Fibroblast of skin of right quadriceps (primary cell): ENCODE data around the gene ABLIM1.

Source experiments
- DNase-seq: peaks from one replicate; pipeline ENCODE4 v3.0.0-alpha.2; 2013

ABLIM1 gene

DNA sequence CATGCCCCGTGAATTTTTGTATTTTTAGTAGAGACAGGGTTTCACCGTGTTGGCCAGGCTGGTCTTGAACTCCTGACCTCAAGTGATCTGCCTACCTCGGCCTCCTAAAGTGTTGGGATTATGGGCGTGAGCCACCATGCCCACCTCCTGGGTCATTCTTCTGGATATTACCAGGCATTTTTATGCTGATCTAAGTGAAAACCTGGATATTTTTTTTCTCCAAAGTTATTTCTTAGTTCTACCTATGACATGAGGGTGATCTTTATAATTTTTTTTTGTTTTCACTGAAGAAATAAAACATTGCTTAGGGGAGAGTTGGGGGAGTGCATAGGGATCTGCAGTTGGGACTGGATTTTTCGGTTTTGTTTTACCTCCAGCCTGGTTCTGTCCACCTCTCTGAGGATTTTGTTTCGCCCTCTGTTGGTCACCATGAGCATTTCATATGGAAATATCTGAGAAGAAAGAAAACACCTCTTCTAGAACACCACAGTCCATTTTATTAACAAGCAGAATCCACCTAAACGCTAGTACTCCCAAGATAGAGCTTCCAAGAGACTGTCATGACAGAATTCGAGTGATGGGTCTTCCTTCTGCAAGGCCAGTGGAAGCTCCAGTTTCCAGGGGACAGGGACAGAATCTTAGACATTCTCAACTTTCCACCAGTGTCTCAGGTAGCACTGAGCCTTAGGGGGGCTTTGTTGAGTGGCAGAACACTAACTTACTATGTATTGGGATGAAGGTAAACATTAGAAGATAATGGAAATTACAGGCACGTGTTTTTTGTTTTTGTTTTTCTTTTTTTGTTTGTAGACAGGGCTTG, 220.4 kb downstream of the ABLIM1 start:
- DNase-seq, result peak; percentile 2

DNA sequence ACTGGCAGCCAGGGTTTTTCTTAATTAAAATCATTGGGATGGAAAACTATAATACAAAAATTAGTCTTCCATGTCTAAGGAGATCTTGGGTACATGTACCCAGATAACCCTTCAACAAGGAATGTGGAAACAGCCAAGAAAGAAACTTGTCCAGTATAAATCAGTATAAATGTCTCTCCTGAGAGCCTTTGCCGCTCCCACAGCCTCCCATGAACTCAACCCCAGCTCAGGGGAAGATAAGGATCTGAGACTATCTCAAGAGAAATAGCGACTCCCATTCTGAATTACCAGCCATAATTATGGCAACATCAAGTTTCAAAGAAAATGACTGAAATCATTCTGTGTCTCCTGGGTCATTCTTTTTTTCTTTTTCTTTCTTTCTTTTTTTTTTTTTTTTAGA, 221.1 kb downstream of the ABLIM1 start:
- DNase-seq, result no peak

DNA sequence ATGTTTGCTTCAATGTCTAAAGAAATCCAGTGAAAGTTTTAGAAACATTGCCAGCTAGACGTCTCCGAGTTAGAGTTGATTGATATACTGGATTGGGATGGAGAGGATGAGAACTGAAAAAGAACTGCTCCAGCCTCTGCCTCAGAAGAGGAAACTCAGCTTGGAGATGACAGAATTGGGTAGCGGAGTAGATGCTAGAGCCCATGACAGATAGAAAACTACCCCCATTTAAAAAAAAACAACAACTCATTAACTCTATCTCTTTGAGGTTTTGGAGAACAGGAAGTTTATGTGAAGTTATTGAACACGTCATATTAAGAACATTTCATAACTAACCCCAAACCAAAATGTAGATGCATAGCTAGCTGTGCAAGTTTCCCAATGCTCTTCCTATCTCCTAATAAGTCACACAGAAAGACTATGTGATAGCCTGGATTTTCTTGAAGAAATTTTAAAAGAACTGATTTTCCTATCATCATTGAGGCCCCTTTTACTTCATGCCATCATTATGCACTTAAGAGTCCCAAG, 225.4 kb downstream of the ABLIM1 start:
- DNase-seq, result no peak

DNA sequence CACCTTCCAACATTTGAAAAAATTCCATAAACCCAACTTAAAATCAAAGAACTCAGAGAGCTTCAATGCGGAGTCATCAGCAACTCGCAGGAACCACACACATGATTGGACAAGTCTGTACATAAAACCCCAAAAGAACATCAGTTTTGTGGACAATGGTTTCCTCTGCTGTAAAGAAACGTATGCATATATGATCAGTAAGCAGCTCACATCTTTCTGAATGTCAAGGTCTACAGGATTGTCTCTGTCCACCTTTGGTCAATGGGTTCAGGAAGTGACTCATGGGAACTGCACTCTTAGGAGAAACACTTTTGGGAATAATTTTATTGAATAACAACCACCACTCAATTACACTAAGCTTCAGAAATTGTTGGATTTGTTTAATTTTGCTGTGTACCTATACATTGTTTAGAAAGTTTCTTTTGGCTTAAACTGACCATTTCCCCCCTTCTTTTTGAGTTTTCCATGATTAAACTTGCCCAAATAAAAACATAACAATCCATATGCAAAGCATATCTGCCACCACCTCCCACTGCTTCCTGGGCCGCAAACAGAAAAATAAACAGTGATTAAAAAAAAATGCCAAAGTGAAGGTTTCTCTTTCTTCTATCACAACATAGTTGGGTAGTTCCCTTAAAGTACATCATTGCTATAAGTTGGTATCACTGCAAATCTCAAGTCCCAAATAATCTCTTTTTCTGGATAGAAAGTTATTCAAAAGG, 226.5 kb downstream of the ABLIM1 start:
- DNase-seq, result no peak

DNA sequence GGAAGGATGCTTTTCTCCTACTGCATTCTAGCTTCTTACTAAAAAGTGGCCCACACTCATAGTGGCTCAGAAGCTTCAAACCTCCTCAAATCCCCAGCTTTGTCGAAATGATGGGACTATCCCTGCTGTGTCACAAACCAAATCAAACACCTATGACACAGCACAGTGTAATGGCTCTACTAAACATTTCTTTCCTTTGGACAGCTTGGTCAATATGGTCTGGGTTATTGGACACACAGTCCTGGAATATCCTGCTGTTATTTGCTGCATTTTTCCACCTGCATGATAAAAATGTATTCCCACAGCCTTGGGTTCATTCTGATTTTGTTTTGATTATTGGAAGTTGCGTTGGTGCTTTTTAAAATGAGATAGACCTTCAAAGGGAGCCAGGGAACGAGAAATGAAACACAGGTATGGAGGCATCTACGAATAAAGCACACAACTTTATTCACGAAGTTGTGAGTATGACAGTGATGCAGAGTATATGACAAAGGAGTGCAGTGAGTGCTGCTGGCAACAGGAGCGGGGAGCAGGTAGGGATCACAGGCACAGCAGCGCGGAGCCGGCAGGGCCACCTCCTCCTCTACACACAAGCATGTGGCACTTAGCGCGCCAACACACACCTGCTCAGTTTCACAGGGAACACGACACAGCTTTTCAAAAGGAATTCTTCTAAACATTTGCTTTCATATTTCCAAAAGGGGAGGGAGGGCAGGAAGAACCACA, 227.2 kb downstream of the ABLIM1 start:
- DNase-seq, result no peak

DNA sequence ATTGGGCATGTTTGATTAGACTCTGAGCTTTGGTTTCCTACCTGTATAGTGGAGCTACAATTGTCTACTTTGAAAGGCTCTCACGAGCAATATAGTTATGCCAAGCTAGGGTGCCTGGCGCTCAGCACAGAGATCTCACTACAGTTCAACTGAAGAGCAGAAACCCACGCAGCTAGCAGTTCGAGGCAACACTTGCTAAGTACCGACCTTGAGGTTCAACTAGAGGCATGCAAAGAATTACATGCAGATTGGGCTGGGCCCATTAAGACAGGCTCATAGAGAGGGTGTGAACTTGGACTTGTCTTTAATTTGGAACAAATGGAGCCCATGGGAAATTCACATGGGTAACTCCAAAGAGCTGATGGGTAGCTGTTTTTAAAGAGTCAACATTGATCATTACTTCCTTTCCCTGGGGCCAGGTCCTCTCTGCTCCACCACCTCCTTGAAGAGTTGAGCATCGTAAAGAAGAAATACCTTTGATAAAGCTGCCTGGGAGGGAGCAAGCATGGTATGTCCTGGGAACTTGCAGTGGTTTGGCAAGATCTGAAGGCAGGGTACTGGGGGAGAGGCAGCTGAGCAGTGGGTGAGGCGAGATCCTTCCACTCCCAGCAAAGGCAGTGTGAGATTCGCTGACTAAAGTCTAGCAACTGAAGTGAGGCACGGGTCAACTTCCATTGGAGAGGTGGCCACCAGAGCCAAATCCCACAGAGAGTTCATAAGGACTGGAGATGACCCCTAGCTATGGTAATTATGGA, 228.3 kb downstream of the ABLIM1 start:
- no peak for DNase-seq

DNA sequence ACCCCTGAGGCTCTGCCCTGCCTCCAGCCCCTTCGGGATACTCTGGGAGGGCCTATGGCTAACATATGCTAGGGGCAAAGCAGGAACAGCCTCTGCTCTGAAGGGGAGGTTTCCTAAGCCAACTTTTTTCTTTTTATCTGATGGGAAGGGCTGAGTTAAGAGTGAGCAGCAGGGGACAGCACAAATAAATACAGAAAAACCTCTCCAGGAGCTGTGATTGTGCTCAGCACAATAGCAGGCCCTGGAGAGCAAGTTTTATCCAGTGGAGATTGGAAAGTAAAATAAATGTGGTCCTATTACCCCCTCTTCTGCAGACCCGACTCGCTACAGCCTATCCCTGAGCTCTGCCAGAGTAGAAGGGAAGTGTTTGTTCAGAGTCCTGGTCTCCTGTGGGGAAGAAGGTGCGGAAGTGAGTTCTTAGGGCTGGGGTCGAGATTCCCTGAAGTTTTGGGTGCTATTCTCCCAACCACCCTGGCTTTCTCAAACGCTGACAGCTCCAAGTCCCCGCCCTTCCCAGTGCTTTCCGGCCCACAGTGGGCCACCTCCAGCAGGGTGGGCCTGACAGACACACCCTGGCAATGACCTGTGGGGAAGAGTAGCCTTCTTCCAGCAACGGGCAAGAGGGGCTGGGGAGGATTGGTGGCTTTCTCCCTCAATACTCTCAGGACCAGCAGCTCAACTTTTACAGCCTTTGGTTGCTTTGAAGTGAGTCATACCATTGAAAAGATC, 230.8 kb downstream of the ABLIM1 start:
- DNase-seq, result no peak

DNA sequence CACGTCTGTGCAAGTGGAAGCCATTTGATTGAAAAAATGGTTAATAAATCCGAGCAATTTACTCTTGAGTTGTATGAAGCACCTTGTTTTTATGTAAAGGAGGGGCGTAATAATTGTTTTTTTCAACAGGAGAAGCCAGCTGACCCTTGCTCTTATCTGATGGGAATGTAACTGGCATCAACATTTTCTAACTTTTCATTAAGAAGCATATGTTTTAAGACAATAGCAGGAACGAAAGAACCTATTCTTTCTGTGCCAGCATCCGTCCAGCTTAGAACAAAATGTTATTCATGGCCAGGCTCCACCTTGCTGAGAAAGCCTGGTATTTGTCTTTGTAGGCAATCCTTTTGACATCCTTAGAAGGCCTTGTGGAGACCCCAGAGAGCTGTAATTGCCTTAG, 231.6 kb downstream of the ABLIM1 start:
- no peak for DNase-seq

DNA sequence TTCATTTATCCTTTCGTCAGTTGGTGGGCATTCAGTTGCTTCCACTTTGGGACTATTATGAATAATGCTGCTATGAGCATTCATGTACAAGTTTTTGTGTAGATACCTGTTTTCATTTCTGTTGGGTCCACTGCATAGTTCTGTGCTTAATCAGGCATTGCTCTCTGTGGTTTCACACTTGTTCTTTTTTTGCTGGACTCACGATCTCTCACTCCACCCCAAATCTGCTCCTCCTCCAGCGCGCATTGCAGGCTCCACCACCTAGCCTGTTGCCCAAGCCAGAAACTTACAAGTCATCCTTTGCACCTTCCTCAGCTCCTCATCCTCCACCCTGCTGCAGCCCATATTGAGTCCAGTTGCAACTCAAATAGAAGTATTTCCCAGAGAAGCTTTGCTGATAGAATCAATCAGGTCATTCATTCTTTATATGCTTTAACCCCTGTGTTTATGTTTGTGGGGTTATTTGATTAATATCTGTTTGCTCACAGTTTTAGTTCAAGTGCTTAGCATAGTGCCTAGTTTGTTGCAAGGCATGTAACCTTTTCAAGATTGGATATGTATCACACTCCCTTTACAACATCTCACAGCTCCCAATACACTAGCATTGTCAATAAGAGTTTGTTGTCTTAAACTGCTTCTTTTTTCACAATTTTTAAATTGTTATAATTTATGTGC, 237.1 kb downstream of the ABLIM1 start:
- DNase-seq, result no peak

DNA sequence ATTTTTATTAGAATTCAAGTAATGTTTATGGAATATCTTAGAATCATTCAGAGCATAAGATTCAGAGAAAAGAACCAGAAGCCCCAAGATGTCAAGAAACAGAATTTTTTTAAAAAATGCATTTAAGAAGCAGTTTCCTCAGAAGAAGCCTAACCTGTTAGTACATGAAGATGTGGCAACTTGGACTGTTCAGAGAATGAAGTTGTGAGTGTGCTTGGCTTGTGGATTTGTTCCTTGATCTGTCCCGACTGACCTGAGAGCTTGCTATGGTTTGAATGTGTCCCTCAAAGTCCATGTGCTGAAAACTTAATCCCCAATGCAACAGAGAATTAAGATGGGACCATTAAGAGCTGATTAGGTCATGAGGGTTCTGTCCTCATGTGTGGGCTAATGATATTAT, 240.0 kb downstream of the ABLIM1 start:
- DNase-seq, result no peak

DNA sequence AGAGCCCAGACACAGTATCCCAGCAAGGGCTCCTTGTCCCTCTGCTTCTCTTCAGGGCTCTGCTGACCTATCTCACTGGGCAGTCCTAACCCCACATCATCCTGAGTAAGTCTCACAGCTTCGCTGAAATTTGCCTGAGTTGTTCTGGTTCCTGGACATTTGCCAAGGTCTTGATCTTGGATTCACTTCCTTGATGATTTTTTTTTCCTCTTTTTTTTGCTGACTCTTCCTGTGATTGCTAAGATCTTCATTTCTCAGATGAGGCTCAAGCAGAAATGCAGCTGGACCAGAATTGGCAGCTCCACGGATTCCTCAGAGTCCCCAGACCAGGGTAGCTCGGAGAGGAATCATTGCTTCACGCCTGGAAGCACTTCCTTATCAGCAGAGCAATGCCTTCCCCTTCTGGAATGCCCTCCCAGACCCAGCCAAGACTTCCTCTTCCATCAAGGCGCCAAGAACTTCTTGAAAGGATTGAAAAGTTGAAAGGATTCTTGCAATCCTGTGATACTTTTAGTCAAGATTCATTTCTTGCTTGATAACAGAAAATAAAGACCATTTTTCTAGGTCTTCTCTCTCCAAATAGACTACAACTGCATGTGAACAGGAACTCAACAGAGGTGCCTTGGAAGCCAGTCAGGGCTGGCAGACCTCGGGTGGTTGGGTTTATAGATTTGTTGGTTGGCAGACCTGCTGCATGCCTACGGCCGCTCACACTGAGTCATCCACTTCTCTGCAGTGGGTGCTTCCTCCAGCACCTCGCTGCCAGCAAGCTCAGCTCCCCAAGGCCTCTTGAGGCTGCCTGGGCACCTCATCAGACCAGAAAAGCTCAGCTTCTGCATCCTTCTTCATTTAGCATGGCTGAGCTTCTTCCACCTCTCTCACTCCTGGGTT, 244.9 kb downstream of the ABLIM1 start:
- peak; percentile 20 for DNase-seq

DNA sequence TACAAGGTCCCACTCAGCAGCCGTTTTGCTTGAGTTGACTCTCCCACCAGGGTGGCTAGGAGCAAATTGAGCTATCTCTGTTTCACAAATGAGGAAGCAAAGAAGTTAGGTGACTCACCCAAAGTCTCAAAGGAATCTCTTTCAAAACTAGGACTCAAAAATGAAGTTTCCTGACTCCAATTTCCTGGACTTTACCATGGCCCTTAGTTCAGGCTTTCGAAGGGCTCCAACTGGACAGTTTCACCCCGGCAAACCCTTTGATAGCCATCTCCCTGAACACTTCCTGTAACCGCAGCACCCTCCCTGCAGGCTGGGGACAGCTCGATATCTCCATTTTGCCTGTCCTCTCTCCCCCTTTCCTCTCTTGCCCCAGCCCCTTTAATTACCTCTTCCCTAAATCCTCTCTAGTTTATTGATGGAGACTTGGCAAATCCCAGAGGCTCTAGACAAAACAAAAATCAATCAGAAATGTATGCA, 249.1 kb downstream of the ABLIM1 start:
- no peak for DNase-seq

DNA sequence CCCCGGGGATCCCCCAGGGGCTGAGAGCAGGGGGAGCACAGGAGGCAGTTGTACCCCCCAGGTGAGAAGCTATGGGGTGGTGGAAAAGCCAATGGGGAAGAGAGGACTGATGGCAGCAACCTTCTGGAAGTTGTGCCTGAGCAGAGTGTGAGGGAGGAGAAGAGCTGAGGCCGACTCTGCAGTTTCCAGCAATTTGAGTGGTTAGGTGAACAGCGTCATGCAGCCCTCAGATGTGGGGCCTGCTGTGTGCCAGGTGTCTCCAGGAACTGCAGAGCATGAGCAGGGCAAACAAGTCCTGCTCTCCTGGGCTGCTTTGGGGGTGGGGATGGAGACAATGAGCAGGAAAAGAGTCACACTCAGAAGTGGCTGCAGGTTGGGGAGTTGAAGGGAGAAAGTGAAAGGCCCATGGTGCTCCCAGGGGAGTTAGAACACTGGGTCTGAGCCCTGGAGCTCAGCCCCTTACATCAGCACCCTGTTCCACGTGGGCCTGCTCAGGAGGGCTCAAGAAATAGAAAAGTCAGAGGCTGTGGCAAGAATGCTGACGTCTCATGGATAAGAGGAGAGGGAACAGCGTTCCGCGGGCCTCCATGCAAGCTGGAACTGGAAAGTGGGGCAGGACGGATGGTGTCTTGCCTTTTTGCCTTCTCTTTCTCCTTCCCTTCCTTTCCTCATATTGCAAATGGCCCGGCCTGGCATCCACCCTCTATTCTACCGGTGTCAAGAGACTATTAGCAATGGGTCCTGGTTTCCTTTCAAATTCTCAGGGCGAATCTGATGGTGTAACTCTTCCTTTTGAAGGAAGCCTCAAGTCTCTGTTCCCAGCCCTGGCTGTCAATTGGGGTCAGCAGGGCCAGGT, 249.7 kb downstream of the ABLIM1 start:
- DNase-seq, result no peak

DNA sequence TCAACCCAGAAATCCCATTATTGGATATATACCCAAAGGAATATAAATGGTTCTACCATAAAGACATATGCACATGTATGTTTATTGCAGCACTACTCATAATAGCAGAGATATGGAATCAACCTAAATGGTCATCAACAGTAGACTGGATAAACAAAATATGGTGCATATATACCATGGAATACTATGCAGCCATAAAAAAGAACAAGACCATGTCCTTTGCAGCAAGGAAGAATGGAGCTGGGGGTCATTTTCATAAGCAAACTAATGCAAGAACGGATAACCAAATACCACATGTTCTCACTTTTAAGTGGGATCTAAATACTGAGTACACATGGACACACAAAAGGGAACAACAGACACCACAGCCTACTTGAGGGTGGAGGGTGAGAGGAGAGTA, 251.6 kb downstream of the ABLIM1 start:
- DNase-seq, result no peak

DNA sequence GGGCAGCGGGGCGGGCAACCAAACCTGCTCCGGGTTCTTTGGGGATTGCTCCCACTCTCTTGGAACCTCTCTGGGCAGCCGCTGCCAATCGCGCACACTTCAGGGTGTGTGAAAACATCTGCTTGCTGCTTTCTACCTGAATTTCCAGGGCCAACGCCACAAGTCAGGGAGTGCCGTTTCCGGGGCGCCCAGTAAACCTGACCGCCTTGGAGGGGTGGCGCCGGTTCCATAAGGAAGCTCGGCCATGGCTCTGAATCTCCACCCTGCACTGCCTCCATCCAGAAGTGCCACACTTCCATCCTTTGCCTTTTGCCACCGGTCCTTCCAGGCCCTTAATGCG, 253.1 kb downstream of the ABLIM1 start:
- DNase-seq, result no peak

DNA sequence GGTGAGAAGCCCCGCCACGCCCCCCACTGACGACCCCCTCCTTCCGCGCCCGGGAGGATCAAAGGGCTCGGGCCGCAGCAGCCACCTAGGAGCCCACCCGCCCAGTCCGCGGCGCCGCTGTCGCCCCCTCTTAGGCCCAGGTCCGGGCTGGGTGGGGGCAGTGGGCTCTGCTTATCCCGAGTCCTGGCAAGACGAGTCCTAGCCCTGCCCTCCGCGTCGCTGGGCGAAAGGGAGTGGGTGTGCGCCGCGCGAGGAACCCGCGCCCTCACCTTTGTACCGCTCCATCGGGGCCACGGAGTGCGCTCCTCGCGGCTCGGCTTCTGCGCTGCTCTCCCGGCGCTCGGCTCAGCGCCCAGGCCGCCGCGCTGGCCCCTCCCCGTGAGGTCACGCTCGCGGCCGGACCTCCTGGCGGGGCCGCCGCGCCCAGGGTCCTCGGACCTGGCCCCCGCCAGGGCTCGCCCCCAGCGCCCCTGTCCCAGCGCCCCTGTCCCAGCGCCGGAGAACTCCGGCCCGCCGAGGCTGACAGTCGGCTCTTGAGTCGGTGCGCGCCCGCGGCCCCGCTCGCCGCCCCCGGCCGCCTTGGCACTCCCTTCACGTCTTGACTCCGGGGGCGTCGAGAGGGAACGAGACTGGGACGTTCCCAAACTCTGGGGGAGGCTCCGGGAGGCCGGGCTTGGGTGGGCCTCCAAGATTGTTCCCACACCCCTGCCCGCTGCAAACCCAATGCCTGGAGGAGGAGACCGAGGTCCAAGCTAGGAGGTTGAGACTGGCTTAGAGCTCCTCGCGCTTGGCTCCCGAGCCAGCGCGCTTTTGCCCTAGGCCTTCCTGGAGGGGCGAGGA, 253.7 kb downstream of the ABLIM1 start, which contains the start of gene AFAP1L2:
Gene AFAP1L2, minus strand, starts transcription at position 332 of the 840 bp plus-strand sequence. Its CDS starts 47 bp downstream, at position 285.
- no peak for DNase-seq

DNA sequence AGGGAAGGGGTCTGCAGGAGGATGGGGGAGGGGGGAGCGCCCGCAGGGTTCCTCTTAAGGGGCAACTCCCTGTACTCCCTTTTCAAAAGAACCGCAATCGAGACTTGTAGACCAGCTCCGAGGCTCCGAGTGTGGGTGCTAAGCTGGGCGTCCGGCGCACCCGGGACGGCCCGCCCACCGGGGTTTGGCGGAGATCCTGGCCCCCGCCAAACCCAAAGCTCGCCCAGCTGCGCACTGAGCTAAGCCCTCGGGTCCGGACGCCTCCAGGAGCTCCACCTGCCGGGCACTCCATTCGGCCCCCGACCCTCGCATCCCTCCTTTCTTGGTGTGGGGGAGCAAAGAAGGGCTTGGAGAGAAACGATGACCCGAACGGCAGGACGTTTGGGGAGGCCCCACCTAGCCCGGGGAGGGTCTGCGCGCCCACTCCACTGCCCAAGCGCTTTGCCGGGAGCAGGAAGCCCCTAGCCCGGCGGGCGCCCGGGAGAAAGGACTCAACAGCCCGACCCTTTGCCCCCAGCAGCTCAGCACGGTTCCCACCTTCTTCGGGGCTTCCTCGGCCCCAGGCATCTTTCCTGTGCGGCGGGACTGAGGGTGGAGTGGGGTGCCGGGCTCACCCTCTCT, 254.4 kb downstream of the ABLIM1 start:
- DNase-seq, result no peak
